Tibial nerve (tissue), 4 donors: Measurements from ENCODE around the gene CBLL1. TPM values are rescaled to one million over a fixed set of nuclear protein-coding genes. Genes with fewer than 3 reads are reported as not detected.

Experiments used
- DNase-seq, 2 donors: peaks; one replicate each; pipeline ENCODE4 v3.0.0-alpha.2; 2019; ENCODE audit warnings: low spot score in 2 of 2
- H3K27ac ChIP-seq, 4 donors: fragments of 200-600 bp; sonication (generic) in 3 of 4; one replicate each; pipeline ENCODE4 v1.5.1; 2017 to 2019; ENCODE audit warnings: mild to moderate bottlenecking in 1 of 4
- H3K27me3 ChIP-seq, 2 donors: fragments of 200-600 bp; sonication (generic) in 1 of 2; one replicate each; pipeline versions ENCODE4 v1.5.1 to v1.6.0; 2017 to 2019
- H3K36me3 ChIP-seq, 3 donors: fragments of 200-600 bp; sonication (generic); one replicate each; pipeline ENCODE4 v1.5.1; 2018 to 2019
- H3K4me1 ChIP-seq, 4 donors: fragments of 200-600 bp; sonication (generic) in 3 of 4; one replicate each; pipeline ENCODE4 v1.5.1; 2017 to 2019
- H3K4me3 ChIP-seq, 4 donors: fragments of 200-600 bp; sonication (generic) in 3 of 4; one replicate each; pipeline ENCODE4 v1.5.1; 2017 to 2019; ENCODE audit warnings: mild to moderate bottlenecking in 1 of 4, moderate library complexity in 1 of 4
- H3K9me3 ChIP-seq, 4 donors: fragments of 200-600 bp; sonication (generic) in 3 of 4; one replicate each; pipeline ENCODE4 v1.5.1; 2017 to 2019
- CTCF ChIP-seq, 5 experiments: fragments of 200-600 bp in 3 of 5; fragments of 450-650 bp in 2 of 5; sonication (generic) in 3 of 5; IDR thresholded peaks; one replicate each; pipeline ENCODE4 v1.5.1; 2016 to 2019; ENCODE audit warnings: antibody characterized with exemption in 5 of 5, mild to moderate bottlenecking in 3 of 5, moderate library complexity in 2 of 5
- EP300 ChIP-seq, 2 donors: sonication (generic); formaldehyde crosslinking; IDR thresholded peaks; one replicate each; pipeline ENCODE4 v1.6.1; 2017; ENCODE audit warnings: antibody characterized with exemption in 2 of 2, mild to moderate bottlenecking in 1 of 2
- POLR2A ChIP-seq, 2 donors: fragments of 450-650 bp; IDR thresholded peaks; one replicate each; pipeline ENCODE4 v1.6.1; 2017; ENCODE audit warnings: antibody characterized with exemption in 2 of 2, mild to moderate bottlenecking in 2 of 2, moderate library complexity in 2 of 2
- WGBS, 2 donors: methylation state at CpG; one replicate each; pipeline ENCODE4 v1.1.5; 2018; 5-methylcytosine and 5-hydroxymethylcytosine counted together
- total RNA-seq, 4 donors: library from RNA; depleted of rRNA; stranded (reverse); fragments of >200 nt; gene quantifications; one replicate each; pipeline ENCODE4 v1.1.0, GENCODE V29; 2016

CBLL1 gene
- total RNA-seq, 4 donors from 2014 or later, result 16.0 to 24.9 (median 17.9) TPM

- H3K4me3 ChIP-seq, result no peak overlapping the region
- TF ChIP-seq EP300 (IDR thresholded peaks at IDR 0.05), result no peak
- TF ChIP-seq POLR2A (IDR thresholded peaks at IDR 0.05), result no peak
- TF ChIP-seq CTCF (IDR thresholded peaks at IDR 0.05), result no peak
- H3K36me3 ChIP-seq, result no peaks in the 10 kb centered on the region
- no peaks in the 10 kb centered on the region for H3K27me3 ChIP-seq
- H3K27ac ChIP-seq, result no peak overlapping the region
- DNase-seq, result no peak
- 63 to 74% methylated on average over 1 of the region's 1 CpG for WGBS, 2 donors
- H3K9me3 ChIP-seq, result no peaks in the 10 kb centered on the region
- H3K4me1 ChIP-seq, result no peaks in the 10 kb centered on the region
Measured at GRCh38 chr7:107768263-107768662, 24.3 kb downstream of the CBLL1 start.

DNA sequence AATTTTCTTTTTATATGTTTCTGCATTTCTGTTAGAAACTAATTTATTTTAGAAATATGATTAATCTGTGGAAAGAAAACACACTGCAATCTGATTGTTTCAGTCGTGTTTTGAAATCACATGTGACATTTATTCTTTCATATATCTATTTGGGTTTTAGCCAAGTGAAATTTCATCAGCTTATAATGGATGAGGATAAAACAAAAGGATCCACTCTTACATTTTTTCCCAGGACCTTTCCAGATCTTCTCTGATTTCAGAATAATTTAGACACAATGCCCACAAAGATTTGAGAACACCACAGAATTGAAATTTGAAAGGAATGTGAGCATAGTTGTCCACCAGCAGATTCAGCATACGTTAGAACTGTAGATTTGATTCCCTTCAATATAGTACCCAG is 29.1 kb downstream of the CBLL1 start:
- no peaks in the 10 kb centered on the region for H3K4me1 ChIP-seq
- H3K9me3 ChIP-seq, result no peaks in the 10 kb centered on the region
- H3K27me3 ChIP-seq, result no peaks in the 10 kb centered on the region
- H3K27ac ChIP-seq, result no peak overlapping the region
- TF ChIP-seq POLR2A (IDR thresholded peaks at IDR 0.05) (no peak), CTCF (IDR thresholded peaks at IDR 0.05) (no peak), EP300 (IDR thresholded peaks at IDR 0.05) (no peak)
- 25 to 35% methylated on average over 2 of the region's 2 CpGs for WGBS, 2 donors
- H3K4me3 ChIP-seq, result no peak overlapping the region
- DNase-seq, result no peak
- H3K36me3 ChIP-seq, result no peaks in the 10 kb centered on the region

- Histone ChIP-seq H3K27me3 (no peaks in the 10 kb centered on the region), H3K36me3 (no peaks in the 10 kb centered on the region), H3K9me3 (no peaks in the 10 kb centered on the region), H3K4me3 (no peak overlapping the region), H3K4me1 (no peaks in the 10 kb centered on the region), H3K27ac (no peak overlapping the region)
- TF ChIP-seq CTCF (IDR thresholded peaks at IDR 0.05), result no peak
- no peak for DNase-seq
- WGBS, 2 donors, result 92 to 95% methylated on average over 3 of the region's 3 CpGs
Measured at GRCh38 chr7:107777702-107778101, 33.8 kb downstream of the CBLL1 start.

- 77 to 88% methylated on average over 4 of the region's 4 CpGs for WGBS, 2 donors
- H3K27me3 ChIP-seq, result no peaks in the 10 kb centered on the region
- H3K36me3 ChIP-seq, result no peaks in the 10 kb centered on the region
- no peak for DNase-seq
- no peaks in the 10 kb centered on the region for H3K9me3 ChIP-seq
- no peaks in the 10 kb centered on the region for H3K4me1 ChIP-seq
- TF ChIP-seq CTCF (IDR thresholded peaks at IDR 0.05) (no peak), EP300 (IDR thresholded peaks at IDR 0.05) (no peak), POLR2A (IDR thresholded peaks at IDR 0.05) (no peak)
- no peak overlapping the region for H3K27ac ChIP-seq
- no peak overlapping the region for H3K4me3 ChIP-seq
Measured at GRCh38 chr7:107778283-107778682, 34.3 kb downstream of the CBLL1 start.

GRCh38 chr7:107779647-107780099 is 35.7 kb downstream of the CBLL1 start:
- Histone ChIP-seq H3K27me3 (no peaks in the 10 kb centered on the region), H3K27ac (no peak overlapping the region), H3K36me3 (no peaks in the 10 kb centered on the region), H3K4me1 (peaks cover 0 to under 1% (median 0%) of the 10 kb centered on the region in 4 donors), H3K9me3 (no peaks in the 10 kb centered on the region), H3K4me3 (no peak overlapping the region)
- 89% methylated on average over 6 of the region's 6 CpGs for WGBS, 2 donors
- DNase-seq, result no peak
- TF ChIP-seq POLR2A (IDR thresholded peaks at IDR 0.05), result no peak
- TF ChIP-seq EP300 (IDR thresholded peaks at IDR 0.05), result no peak
- TF ChIP-seq CTCF (IDR thresholded peaks at IDR 0.05), result no peak
